Parathyroid adenoma (tissue), 2 donors: ENCODE measurements around the gene P2RX1.

Experiments used
- H2AFZ ChIP-seq: fragments of 300-600 bp; sonication (generic); one replicate; pipeline ENCODE4 v1.7.0; 2017; ENCODE audit warnings: antibody characterized with exemption, mild to moderate bottlenecking
- H3K27ac ChIP-seq: fragments of 300-600 bp; sonication (generic); one replicate; pipeline ENCODE4 v1.7.0; 2017
- H3K27me3 ChIP-seq: fragments of 300-600 bp; sonication (generic); one replicate; pipeline ENCODE4 v1.7.0; 2017; ENCODE audit warnings: low read length; ENCODE audit not compliant: control insufficient read depth, insufficient read depth
- H3K36me3 ChIP-seq: fragments of 300-600 bp; sonication (generic); one replicate; pipeline ENCODE4 v1.7.0; 2017; ENCODE audit warnings: low read length; ENCODE audit not compliant: control insufficient read depth, insufficient read depth
- H3K4me1 ChIP-seq: fragments of 300-600 bp; sonication (generic); one replicate; pipeline ENCODE4 v1.7.0; 2017; ENCODE audit warnings: control low read depth
- H3K4me2 ChIP-seq: fragments of 300-600 bp; sonication (generic); one replicate; pipeline ENCODE4 v1.7.0; 2017; ENCODE audit warnings: low read length
- H3K4me3 ChIP-seq: fragments of 300-600 bp; sonication (generic); one replicate; pipeline ENCODE4 v1.7.0; 2017; ENCODE audit warnings: low read depth, low read length
- H3K79me2 ChIP-seq: fragments of 300-600 bp; sonication (generic); one replicate; pipeline ENCODE4 v1.7.0; 2017; ENCODE audit warnings: control low read depth
- H3K9ac ChIP-seq: fragments of 300-600 bp; sonication (generic); one replicate; pipeline ENCODE4 v1.7.0; 2017; ENCODE audit warnings: mild to moderate bottlenecking
- H3K9me3 ChIP-seq: fragments of 300-600 bp; sonication (generic); one replicate; pipeline ENCODE4 v1.7.0; 2017; ENCODE audit warnings: low read length; ENCODE audit not compliant: control insufficient read depth
- TF ChIP-seq, protein P1 (sequence below): fragments of 300-600 bp; sonication (generic); IDR thresholded peaks from one replicate; pipeline ENCODE4 v1.7.0; 2017; ENCODE audit warnings: antibody characterized with exemption, mild to moderate bottlenecking
- donor health status: primary hyperparathyroidism.

Gene P2RX1

DNA sequence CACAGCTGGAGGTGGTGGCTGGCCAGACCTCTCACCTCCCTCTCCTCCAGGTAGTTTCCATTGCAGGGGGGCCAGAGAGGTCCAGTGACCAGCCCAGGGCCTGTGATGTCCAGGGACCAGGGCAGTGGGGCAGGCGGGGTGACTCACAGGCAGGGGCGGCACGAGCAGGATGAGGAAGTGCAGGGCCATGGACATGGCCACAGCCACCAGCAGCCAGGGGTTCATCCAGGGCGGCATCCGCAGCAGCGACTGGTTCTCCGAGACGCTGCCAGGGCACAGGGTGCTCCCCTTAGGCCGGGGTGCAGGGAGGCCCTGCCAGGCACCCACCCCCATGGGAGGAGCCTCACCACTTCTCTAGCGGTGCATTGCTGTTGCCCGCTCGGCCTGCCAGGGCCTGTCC lies 12.9 kb upstream of the P2RX1 start:
- H3K4me3 ChIP-seq = no peak overlapping the region
- no peak overlapping the region for H3K4me2 ChIP-seq
- H3K79me2 ChIP-seq = no peaks in the 10 kb centered on the region
- no peaks in the 10 kb centered on the region for H3K36me3 ChIP-seq
- no peak overlapping the region for H2AFZ ChIP-seq
- H3K4me1 ChIP-seq = no peaks in the 10 kb centered on the region
- H3K9ac ChIP-seq = no peak overlapping the region
- no peaks in the 10 kb centered on the region for H3K9me3 ChIP-seq
- no peaks in the 10 kb centered on the region for H3K27me3 ChIP-seq
- no peak overlapping the region for H3K27ac ChIP-seq
- TF ChIP-seq, protein P1, sequence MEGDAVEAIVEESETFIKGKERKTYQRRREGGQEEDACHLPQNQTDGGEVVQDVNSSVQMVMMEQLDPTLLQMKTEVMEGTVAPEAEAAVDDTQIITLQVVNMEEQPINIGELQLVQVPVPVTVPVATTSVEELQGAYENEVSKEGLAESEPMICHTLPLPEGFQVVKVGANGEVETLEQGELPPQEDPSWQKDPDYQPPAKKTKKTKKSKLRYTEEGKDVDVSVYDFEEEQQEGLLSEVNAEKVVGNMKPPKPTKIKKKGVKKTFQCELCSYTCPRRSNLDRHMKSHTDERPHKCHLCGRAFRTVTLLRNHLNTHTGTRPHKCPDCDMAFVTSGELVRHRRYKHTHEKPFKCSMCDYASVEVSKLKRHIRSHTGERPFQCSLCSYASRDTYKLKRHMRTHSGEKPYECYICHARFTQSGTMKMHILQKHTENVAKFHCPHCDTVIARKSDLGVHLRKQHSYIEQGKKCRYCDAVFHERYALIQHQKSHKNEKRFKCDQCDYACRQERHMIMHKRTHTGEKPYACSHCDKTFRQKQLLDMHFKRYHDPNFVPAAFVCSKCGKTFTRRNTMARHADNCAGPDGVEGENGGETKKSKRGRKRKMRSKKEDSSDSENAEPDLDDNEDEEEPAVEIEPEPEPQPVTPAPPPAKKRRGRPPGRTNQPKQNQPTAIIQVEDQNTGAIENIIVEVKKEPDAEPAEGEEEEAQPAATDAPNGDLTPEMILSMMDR = no peak

DNA sequence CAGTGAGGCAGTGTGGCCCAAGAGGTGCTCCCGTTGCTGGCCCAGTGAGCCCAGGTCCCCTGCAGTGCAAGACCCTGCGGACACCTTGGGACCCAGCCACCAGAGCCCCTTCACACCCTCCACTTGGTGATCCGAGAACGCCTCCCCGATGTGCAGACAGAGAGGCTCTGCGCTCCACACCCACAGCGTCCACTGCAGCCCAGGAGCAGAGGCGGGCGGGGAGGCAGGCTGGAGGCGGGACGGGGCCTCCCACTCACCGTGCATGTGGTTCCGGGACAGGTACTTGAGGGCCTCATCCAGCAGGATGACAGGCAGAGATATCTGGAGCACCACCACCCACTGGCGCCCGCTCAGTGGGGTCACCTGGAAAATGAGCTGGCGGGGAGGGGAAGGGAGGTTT lies 12.1 kb upstream of the P2RX1 start:
- Histone ChIP-seq H3K4me1 (no peaks in the 10 kb centered on the region), H3K36me3 (no peaks in the 10 kb centered on the region)

DNA sequence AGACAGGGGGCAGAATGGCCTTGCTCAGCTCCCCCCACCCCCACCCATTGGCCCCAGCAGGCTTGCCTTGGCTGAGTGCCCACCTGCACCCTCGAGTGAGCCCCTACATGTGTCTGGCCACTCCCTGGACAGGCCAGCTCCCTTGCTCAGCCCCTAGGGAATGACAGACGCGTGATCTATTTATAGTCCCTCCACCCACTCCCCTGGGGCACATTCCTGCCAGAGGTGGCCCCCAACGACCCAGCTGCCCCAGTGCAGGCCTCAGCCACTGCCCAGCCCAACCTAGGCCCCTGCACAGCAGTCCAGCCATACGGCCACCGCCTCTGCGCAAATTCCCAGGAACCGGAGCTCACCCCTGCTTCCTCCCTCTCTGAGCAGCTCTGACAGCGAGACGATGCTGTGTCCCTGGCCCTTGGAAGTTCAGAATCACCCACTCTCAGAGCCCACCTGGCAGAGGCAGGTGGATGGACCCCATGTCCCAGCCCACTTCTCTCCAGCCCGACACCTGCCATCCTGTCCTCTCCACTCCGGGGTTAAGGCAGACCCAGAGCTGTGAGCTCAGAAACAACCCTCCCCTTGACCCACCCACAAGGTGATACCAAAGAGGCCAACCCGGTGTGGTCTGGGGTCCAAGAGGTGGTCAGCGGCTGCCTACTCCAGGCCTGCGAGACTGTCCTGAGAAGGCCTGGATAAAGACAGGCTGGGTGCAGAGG lies 11.5 kb upstream of the P2RX1 start:
- H3K27ac ChIP-seq = no peak overlapping the region
- TF ChIP-seq, protein P1 = no peak
- H2AFZ ChIP-seq = no peak overlapping the region
- no peak overlapping the region for H3K4me2 ChIP-seq
- no peak overlapping the region for H3K9ac ChIP-seq
- no peaks in the 10 kb centered on the region for H3K9me3 ChIP-seq
- no peaks in the 10 kb centered on the region for H3K27me3 ChIP-seq
- H3K4me1 ChIP-seq = no peaks in the 10 kb centered on the region
- H3K4me3 ChIP-seq = no peak overlapping the region
- no peaks in the 10 kb centered on the region for H3K79me2 ChIP-seq
- H3K36me3 ChIP-seq = no peaks in the 10 kb centered on the region

More for the DNA sequence above, 12.1 kb upstream of the P2RX1 start:
- Histone ChIP-seq H3K9me3 (no peaks in the 10 kb centered on the region), H3K4me3 (no peak overlapping the region), H3K9ac (no peak overlapping the region), H3K4me2 (no peak overlapping the region), H3K27ac (no peak overlapping the region), H3K79me2 (no peaks in the 10 kb centered on the region), H2AFZ (no peak overlapping the region), H3K27me3 (no peaks in the 10 kb centered on the region)
- TF ChIP-seq, protein P1 = no peak

DNA sequence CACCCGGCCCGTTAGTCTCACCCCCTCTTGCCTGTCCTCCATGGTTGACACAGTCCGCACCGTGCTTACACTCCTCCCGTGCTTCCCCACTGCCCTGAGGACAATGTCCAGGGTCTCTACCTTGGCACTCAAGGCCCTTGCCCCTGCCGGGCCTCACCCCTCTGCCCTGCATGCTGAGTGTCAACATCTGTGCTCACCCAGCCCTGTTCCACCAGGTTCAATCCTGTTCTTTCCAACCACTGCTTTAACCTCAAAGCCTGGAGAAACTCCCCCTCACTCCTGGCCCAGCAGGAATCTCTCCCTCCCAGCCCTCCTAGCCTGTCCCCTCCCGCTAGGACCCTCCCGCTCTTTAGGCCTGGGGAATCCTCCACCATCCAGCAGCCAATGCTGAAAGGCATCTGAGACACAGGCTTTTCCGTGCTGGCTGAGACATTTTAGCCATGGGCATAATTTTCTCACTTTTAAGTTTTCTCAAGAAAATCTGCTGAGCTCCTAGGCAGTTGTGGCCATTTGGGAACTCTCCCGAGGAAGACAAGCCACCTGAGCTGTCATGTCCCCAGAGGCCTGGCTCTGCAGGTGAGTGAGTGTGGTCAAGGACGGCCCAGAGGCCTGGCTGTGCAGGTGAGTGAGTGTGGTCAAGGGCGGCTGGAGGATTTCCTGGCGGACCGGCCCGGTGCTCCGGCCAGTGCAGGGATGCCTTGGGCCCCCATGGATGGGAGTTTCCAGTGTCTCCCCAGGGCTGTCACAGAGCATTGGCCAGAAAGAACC lies 10.8 kb upstream of the P2RX1 start:
- no peak overlapping the region for H3K4me2 ChIP-seq
- H3K36me3 ChIP-seq = no peaks in the 10 kb centered on the region
- no peak overlapping the region for H2AFZ ChIP-seq
- no peaks in the 10 kb centered on the region for H3K9me3 ChIP-seq
- no peak overlapping the region for H3K9ac ChIP-seq
- no peak overlapping the region for H3K4me3 ChIP-seq
- no peaks in the 10 kb centered on the region for H3K79me2 ChIP-seq
- no peaks in the 10 kb centered on the region for H3K27me3 ChIP-seq
- no peaks in the 10 kb centered on the region for H3K4me1 ChIP-seq
- TF ChIP-seq, protein P1 = no peak
- H3K27ac ChIP-seq = no peak overlapping the region
